HG02588 (cell line): Measurements from ENCODE around the gene RAPH1.
A peak's percentile ranks its signal among the peaks of the same experiment; 100 is the strongest.
"Not testable (repeated sequence)": the region's sequence is repeated elsewhere in the genome, so short reads cannot be mapped to it uniquely, and the experiment has no call there.

Source experiments
- ATAC-seq: cut with Tn5 transposase; IDR thresholded peaks from one replicate; pipeline ENCODE4 v1.9.1; 2021; ENCODE audit warnings: mild to moderate bottlenecking, moderate library complexity; ENCODE audit not compliant: unreplicated experiment

RAPH1 gene

GRCh38 chr2:203549406-203549805 is 14.3 kb upstream of the RAPH1 start:
- ATAC-seq: no peak

- ATAC-seq: no peak
Observed at GRCh38 chr2:203548887-203549286, 13.8 kb upstream of the RAPH1 start.

- ATAC-seq: no peak
Observed at GRCh38 chr2:203547356-203547755, 12.3 kb upstream of the RAPH1 start.

- no peak for ATAC-seq
Observed at GRCh38 chr2:203544402-203544801, 9.3 kb upstream of the RAPH1 start.

- no peak for ATAC-seq
Observed at GRCh38 chr2:203543898-203544328, 8.8 kb upstream of the RAPH1 start.

GRCh38 chr2:203540598-203540997 is 5.5 kb upstream of the RAPH1 start:
- ATAC-seq: not testable (repeated sequence)

- ATAC-seq: not testable (repeated sequence)
Observed at GRCh38 chr2:203538237-203538636, 3.1 kb upstream of the RAPH1 start.

- ATAC-seq: not testable (repeated sequence)
Observed at GRCh38 chr2:203536586-203536951, 1.5 kb upstream of the RAPH1 start.

GRCh38 chr2:203535784-203536585 is 884 bp upstream of the RAPH1 start:
- peak; percentile 4 for ATAC-seq

GRCh38 chr2:203534621-203535077 is 452 bp downstream of the RAPH1 start:
- ATAC-seq: peak; percentile 48

GRCh38 chr2:203533676-203534591 is 1.2 kb downstream of the RAPH1 start:
- no peak for ATAC-seq

- no peak for ATAC-seq
Observed at GRCh38 chr2:203532957-203533658, 2.0 kb downstream of the RAPH1 start.

GRCh38 chr2:203527719-203528118 is 7.4 kb downstream of the RAPH1 start:
- ATAC-seq: no peak

GRCh38 chr2:203513268-203513667 is 21.8 kb downstream of the RAPH1 start:
- not testable (repeated sequence) for ATAC-seq

GRCh38 chr2:203510941-203511305 is 24.2 kb downstream of the RAPH1 start:
- no peak for ATAC-seq

- no peak for ATAC-seq
Observed at GRCh38 chr2:203510256-203510940, 24.7 kb downstream of the RAPH1 start.

GRCh38 chr2:203503460-203503859 is 31.6 kb downstream of the RAPH1 start:
- not testable (repeated sequence) for ATAC-seq

- no peak for ATAC-seq
Observed at GRCh38 chr2:203501873-203502272, 33.2 kb downstream of the RAPH1 start.

- ATAC-seq: no peak
Observed at GRCh38 chr2:203500951-203501350, 34.1 kb downstream of the RAPH1 start.

GRCh38 chr2:203500297-203500696 is 34.8 kb downstream of the RAPH1 start:
- ATAC-seq: no peak

- no peak for ATAC-seq
Observed at GRCh38 chr2:203498161-203498560, 36.9 kb downstream of the RAPH1 start.
